Activated CD4-positive, alpha-beta memory T cell treated with anti-CD3 and anti-CD28 coated beads for 36 hours (primary cell): ENCODE results near the gene TPST1. TPM values are rescaled to one million over a fixed set of nuclear protein-coding genes. Genes with fewer than 3 reads are reported as not detected.
"Not testable (repeated sequence)": the region's sequence is repeated elsewhere in the genome, so short reads cannot be mapped to it uniquely, and the experiment has no call there.

Source experiments
- CTCF ChIA-PET: fragments of 350-600 bp; sonication (Branson Sonifier 250); formaldehyde crosslinking; loops from one replicate; lab custom pipeline; 2021; ENCODE audit warnings: antibody characterized with exemption, inconsistent platforms; lab: Charles Lee
- POLR2A ChIA-PET: fragments of 350-600 bp; sonication (Branson Sonifier 250); formaldehyde crosslinking; loops from one replicate; lab custom pipeline; 2021; ENCODE audit warnings: antibody characterized with exemption; lab: Charles Lee
- DNase-seq: peaks from one replicate; pipeline ENCODE4 v3.0.0-alpha.2; 2020
- H3K27ac Mint-ChIP-seq: one replicate; pipeline ENCODE4 v1.8.0; 2021; ENCODE audit warnings: mixed read lengths
- H3K27me3 Mint-ChIP-seq: one replicate; pipeline ENCODE4 v1.8.0; 2021; ENCODE audit warnings: mixed read lengths
- H3K36me3 Mint-ChIP-seq: one replicate; pipeline ENCODE4 v1.8.0; 2021; ENCODE audit warnings: mixed read lengths
- H3K4me1 Mint-ChIP-seq: one replicate; pipeline ENCODE4 v1.8.0; 2021; ENCODE audit warnings: low read depth, mixed read lengths
- H3K4me3 Mint-ChIP-seq: one replicate; pipeline ENCODE4 v1.8.0; 2021; ENCODE audit warnings: mild to moderate bottlenecking, mixed read lengths
- H3K9me3 Mint-ChIP-seq: one replicate; pipeline ENCODE4 v1.8.0; 2021; ENCODE audit warnings: mixed read lengths
- intact Hi-C: fragments of 100-400 bp; cut with micrococcal nuclease; formaldehyde crosslinking; loops from one replicate; pipeline ENCODE4 v1.15.1; 2023
- total RNA-seq, 2 experiments: library from RNA; stranded (reverse); gene quantifications; one replicate each; pipeline ENCODE4 v1.2.3, GENCODE V29; 2021

TPST1 gene
- total RNA-seq, 2 experiments from 2014 or later = 0.62 to 0.94 TPM

- Mint-ChIP-seq H3K4me3 (no peak overlapping the region), H3K27me3 (peaks cover 3% of the 10 kb centered on the region), H3K9me3 (no peaks in the 10 kb centered on the region), H3K36me3 (no peaks in the 10 kb centered on the region), H3K27ac (no peak overlapping the region), H3K4me1 (no peaks in the 10 kb centered on the region)
- CTCF ChIA-PET = no interaction called here
- DNase-seq = no peak
- intact Hi-C loops = no loop called here
- POLR2A ChIA-PET = no interaction called here
These were observed 102.6 kb downstream of the TPST1 start for GRCh38 chr7:66307591-66308215.

- intact Hi-C loops = no loop called here
- Mint-ChIP-seq H3K27ac (no peak overlapping the region), H3K27me3 (peaks cover 3% of the 10 kb centered on the region), H3K4me1 (no peaks in the 10 kb centered on the region), H3K4me3 (no peak overlapping the region), H3K36me3 (no peaks in the 10 kb centered on the region), H3K9me3 (no peaks in the 10 kb centered on the region)
- ChIA-PET POLR2A (no interaction called here), CTCF (no interaction called here)
- DNase-seq = no peak
These were observed 103.3 kb downstream of the TPST1 start for GRCh38 chr7:66308411-66308810.

GRCh38 chr7:66310620-66311019 is 105.5 kb downstream of the TPST1 start:
- Mint-ChIP-seq H3K4me3 (no peak overlapping the region), H3K4me1 (peaks cover 3% of the 10 kb centered on the region), H3K9me3 (no peaks in the 10 kb centered on the region), H3K27me3 (peaks cover 7% of the 10 kb centered on the region), H3K27ac (no peak overlapping the region), H3K36me3 (no peaks in the 10 kb centered on the region)
- intact Hi-C loops = no loop called here
- no peak for DNase-seq
- ChIA-PET CTCF (no interaction called here), POLR2A (no interaction called here)

GRCh38 chr7:66313886-66314568 is 108.9 kb downstream of the TPST1 start:
- DNase-seq = no peak
- H3K36me3 Mint-ChIP-seq = no peaks in the 10 kb centered on the region
- CTCF ChIA-PET = no interaction called here
- H3K9me3 Mint-ChIP-seq = no peaks in the 10 kb centered on the region
- POLR2A ChIA-PET = no interaction called here
- peaks cover 6% of the 10 kb centered on the region for H3K27me3 Mint-ChIP-seq
- H3K27ac Mint-ChIP-seq = no peak overlapping the region
- intact Hi-C loops = no loop called here
- H3K4me1 Mint-ChIP-seq = peaks cover 3% of the 10 kb centered on the region
- no peak overlapping the region for H3K4me3 Mint-ChIP-seq

GRCh38 chr7:66315192-66315591 is 110.1 kb downstream of the TPST1 start:
- no peaks in the 10 kb centered on the region for H3K36me3 Mint-ChIP-seq
- H3K4me3 Mint-ChIP-seq = no peak overlapping the region
- intact Hi-C loops = no loop called here
- no peak overlapping the region for H3K27ac Mint-ChIP-seq
- POLR2A ChIA-PET = no interaction called here
- DNase-seq = no peak
- CTCF ChIA-PET = no interaction called here
- peaks cover 3% of the 10 kb centered on the region for H3K4me1 Mint-ChIP-seq
- peaks cover 4% of the 10 kb centered on the region for H3K27me3 Mint-ChIP-seq
- H3K9me3 Mint-ChIP-seq = no peaks in the 10 kb centered on the region

- H3K9me3 Mint-ChIP-seq = peaks cover 15% of the 10 kb centered on the region
- peaks cover 4% of the 10 kb centered on the region for H3K36me3 Mint-ChIP-seq
- ChIA-PET CTCF (no interaction called here), POLR2A (no interaction called here)
- no peaks in the 10 kb centered on the region for H3K4me1 Mint-ChIP-seq
- intact Hi-C loops = no loop called here
- H3K27me3 Mint-ChIP-seq = no peaks in the 10 kb centered on the region
- no peak overlapping the region for H3K27ac Mint-ChIP-seq
- H3K4me3 Mint-ChIP-seq = no peak overlapping the region
- no peak for DNase-seq
These were observed 114.4 kb downstream of the TPST1 start for GRCh38 chr7:66319407-66319979.

- Mint-ChIP-seq H3K4me3 (no peak overlapping the region), H3K36me3 (peaks cover 4% of the 10 kb centered on the region), H3K27me3 (no peaks in the 10 kb centered on the region), H3K4me1 (no peaks in the 10 kb centered on the region), H3K9me3 (peaks cover 15% of the 10 kb centered on the region), H3K27ac (no peak overlapping the region)
- no peak for DNase-seq
- intact Hi-C loops = no loop called here
- ChIA-PET CTCF (no interaction called here), POLR2A (no interaction called here)
These were observed 116.1 kb downstream of the TPST1 start for GRCh38 chr7:66321283-66321682.

- intact Hi-C loops = no loop called here
- POLR2A ChIA-PET = no interaction called here
- no peaks in the 10 kb centered on the region for H3K27me3 Mint-ChIP-seq
- no peak for DNase-seq
- peaks cover 15% of the 10 kb centered on the region for H3K9me3 Mint-ChIP-seq
- peaks cover 4% of the 10 kb centered on the region for H3K36me3 Mint-ChIP-seq
- CTCF ChIA-PET = no interaction called here
- H3K27ac Mint-ChIP-seq = no peak overlapping the region
- H3K4me1 Mint-ChIP-seq = no peaks in the 10 kb centered on the region
- H3K4me3 Mint-ChIP-seq = no peak overlapping the region
These were observed 118.1 kb downstream of the TPST1 start for GRCh38 chr7:66323114-66323796.

GRCh38 chr7:66324985-66325384 is 119.9 kb downstream of the TPST1 start:
- H3K4me3 Mint-ChIP-seq, H3K27ac Mint-ChIP-seq, CTCF ChIA-PET, POLR2A ChIA-PET, H3K4me1 Mint-ChIP-seq, H3K27me3 Mint-ChIP-seq, H3K36me3 Mint-ChIP-seq, intact Hi-C loops, DNase-seq: not testable (repeated sequence)
- peaks cover 15% of the 10 kb centered on the region for H3K9me3 Mint-ChIP-seq

- H3K27ac Mint-ChIP-seq = no peak overlapping the region
- peaks cover 3% of the 10 kb centered on the region for H3K27me3 Mint-ChIP-seq
- no peaks in the 10 kb centered on the region for H3K36me3 Mint-ChIP-seq
- ChIA-PET POLR2A (no interaction called here), CTCF (no interaction called here)
- peaks cover 7% of the 10 kb centered on the region for H3K9me3 Mint-ChIP-seq
- H3K4me3 Mint-ChIP-seq = no peak overlapping the region
- intact Hi-C loops = no loop called here
- no peak for DNase-seq
- no peaks in the 10 kb centered on the region for H3K4me1 Mint-ChIP-seq
These were observed 121.5 kb downstream of the TPST1 start for GRCh38 chr7:66326501-66327215.

- ChIA-PET POLR2A (no interaction called here), CTCF (no interaction called here)
- no peaks in the 10 kb centered on the region for H3K4me1 Mint-ChIP-seq
- H3K36me3 Mint-ChIP-seq = peaks cover 2% of the 10 kb centered on the region
- H3K27ac Mint-ChIP-seq = no peak overlapping the region
- H3K9me3 Mint-ChIP-seq = peaks cover 6% of the 10 kb centered on the region
- no peak for DNase-seq
- intact Hi-C loops = no loop called here
- no peak overlapping the region for H3K4me3 Mint-ChIP-seq
- H3K27me3 Mint-ChIP-seq = peaks cover 8% of the 10 kb centered on the region
These were observed 125.8 kb downstream of the TPST1 start for GRCh38 chr7:66330961-66331360.

- Mint-ChIP-seq H3K4me1 (no peaks in the 10 kb centered on the region), H3K27ac (no peak overlapping the region), H3K36me3 (peaks cover 2% of the 10 kb centered on the region), H3K4me3 (no peak overlapping the region), H3K9me3 (peaks cover 13% of the 10 kb centered on the region), H3K27me3 (peaks cover 8% of the 10 kb centered on the region)
- CTCF ChIA-PET = no interaction called here
- intact Hi-C loops = no loop called here
- POLR2A ChIA-PET = no interaction called here
- no peak for DNase-seq
These were observed 126.7 kb downstream of the TPST1 start for GRCh38 chr7:66331883-66332282.
